Panc1 (cell line): ENCODE measurements around the gene TLE4. TPM values are rescaled to one million over a fixed set of nuclear protein-coding genes. Genes with fewer than 3 reads are reported as not detected.

Source experiments
- ATAC-seq: fragments of 200-7000 bp; cut with Tn5 transposase; 2 replicates; pipeline ENCODE4 v1.9.1; 2020; ENCODE audit warnings: mild to moderate bottlenecking, moderate library complexity
- BruUV-seq: library from RNA; stranded (reverse); fragments of 400-500 nt; replicated peaks from 2 replicates; lab custom pipeline; 2021; lab: Mats Ljungman, UMichigan
- CTCF ChIA-PET: fragments of 300-600 bp; sonication (Branson Sonifier 250); formaldehyde crosslinking; loops from one replicate; lab custom pipeline; 2022; ENCODE audit warnings: antibody characterized with exemption; lab: Charles Lee
- POLR2A ChIA-PET: fragments of 300-600 bp; sonication (Branson Sonifier 250); formaldehyde crosslinking; loops from one replicate; lab custom pipeline; 2022; ENCODE audit warnings: antibody characterized with exemption; lab: Charles Lee
- DNase-seq: peaks from one replicate; pipeline ENCODE4 v3.0.0-alpha.2; 2010; ENCODE audit warnings: low read depth, low spot score
- H3K27ac ChIP-seq: 2 replicates; pipeline ENCODE4 v1.5.1; 2011; ENCODE audit warnings: mild to moderate bottlenecking, low read length, inconsistent platforms
- H3K27me3 ChIP-seq: fragments of 200-500 bp; sonication (Bioruptor generic); 2 replicates; pipeline ENCODE4 v1.6.0; 2014; ENCODE audit warnings: low read length, inconsistent platforms; ENCODE audit not compliant: control insufficient read depth, insufficient read depth
- H3K36me3 ChIP-seq: fragments of 200-500 bp; sonication (Bioruptor generic); 2 replicates; pipeline ENCODE4 v1.5.1; 2014; ENCODE audit warnings: inconsistent platforms, mild to moderate bottlenecking, low read length, moderate library complexity; ENCODE audit not compliant: control insufficient read depth, insufficient read depth
- H3K4me1 ChIP-seq: 2 replicates; pipeline ENCODE4 v1.5.1; 2011; ENCODE audit warnings: inconsistent platforms, mild to moderate bottlenecking, low read length, moderate library complexity; ENCODE audit not compliant: control insufficient read depth, insufficient read depth
- H3K4me3 ChIP-seq, 2 experiments: 2 replicates each; pipeline ENCODE4 v1.5.1; 2011 to 2012; ENCODE audit warnings: low read depth in 2 of 2, low read length in 2 of 2, mild to moderate bottlenecking in 2 of 2, inconsistent platforms in 1 of 2, moderate library complexity in 1 of 2
- H3K9me3 ChIP-seq: fragments of 200-500 bp; sonication (Bioruptor generic); 2 replicates; pipeline ENCODE4 v1.5.1; 2014; ENCODE audit warnings: low read depth, mild to moderate bottlenecking, inconsistent platforms, low read length, moderate library complexity; ENCODE audit not compliant: control insufficient read depth, insufficient read depth
- CTCF ChIP-seq: fragments of 450-650 bp; IDR thresholded peaks from 2 replicates; pipeline ENCODE4 v1.5.1; 2017; ENCODE audit warnings: mild to moderate bottlenecking
- POLR2AphosphoS5 ChIP-seq: IDR thresholded peaks from 2 replicates; pipeline ENCODE4 v1.6.1; 2012; ENCODE audit warnings: mild to moderate bottlenecking, low read depth, low read length, moderate library complexity
- REST ChIP-seq, 2 experiments: IDR thresholded peaks; 2 replicates each; pipeline ENCODE4 v1.6.1; 2011 to 2012; ENCODE audit warnings: low read depth in 2 of 2, control low read depth in 1 of 2, low read length in 1 of 2, mild to moderate bottlenecking in 1 of 2, moderate library complexity in 1 of 2; ENCODE audit not compliant: insufficient read depth in 1 of 2
- SIN3A ChIP-seq: IDR thresholded peaks from 2 replicates; pipeline ENCODE4 v1.6.1; 2012; ENCODE audit warnings: low read depth, mild to moderate bottlenecking, low read length, moderate library complexity, borderline replicate concordance; ENCODE audit not compliant: insufficient read depth
- TCF7L2 ChIP-seq: IDR thresholded peaks from 2 replicates; pipeline ENCODE4 v1.6.1; 2011; ENCODE audit warnings: mild to moderate bottlenecking, low read depth, low read length, inconsistent platforms
- in situ Hi-C: cut with HindIII; loops from 2 replicates; pipeline ENCODE4 v1.10.0; 2016; ENCODE audit warnings: low sequenced_read_pairs, low pct_unique_long_range_greater_than_20kb
- intact Hi-C: fragments of 100-400 bp; cut with micrococcal nuclease; formaldehyde crosslinking; loops from one replicate; pipeline ENCODE4 v1.10.0; 2022; ENCODE audit not compliant: unreplicated experiment
- total RNA-seq: library from RNA; stranded (reverse); gene quantifications from one replicate; pipeline ENCODE4 v1.2.1, GENCODE V29; 2021; ENCODE audit not compliant: unreplicated experiment

TLE4 gene
- total RNA-seq, 1 experiment from 2014 or later, result 8.7 TPM

- ATAC-seq, result no peak
- Histone ChIP-seq H3K36me3 (no peaks in the 10 kb centered on the region), H3K27ac (no peak overlapping the region), H3K27me3 (no peaks in the 10 kb centered on the region), H3K4me3 (no peak overlapping the region), H3K4me1 (no peaks in the 10 kb centered on the region), H3K9me3 (no peaks in the 10 kb centered on the region)
- TF ChIP-seq POLR2AphosphoS5, result no peak
- TF ChIP-seq REST (IDR thresholded peaks at IDR 0.05; ENCODE audit: insufficient read depth in 1 of 2, low read depth in 2 of 2, low read length in 1 of 2), result no peak
- no peak for TF ChIP-seq TCF7L2
- TF ChIP-seq CTCF, result no peak
- no peak for TF ChIP-seq SIN3A
- ChIA-PET POLR2A (no interaction called here), CTCF (no interaction called here)
- no TSS peak for BruUV-seq
- in situ Hi-C loops, result no loop called here
- intact Hi-C loops, result no loop called here
- DNase-seq, result no peak
Measured at GRCh38 chr9:79735023-79735779, 163.4 kb downstream of the TLE4 start.

GRCh38 chr9:79736051-79736450 is 164.3 kb downstream of the TLE4 start:
- no peaks in the 10 kb centered on the region for H3K36me3 ChIP-seq
- POLR2A ChIA-PET, result no interaction called here
- ATAC-seq, result no peak
- H3K27ac ChIP-seq, result no peak overlapping the region
- CTCF ChIA-PET, result no interaction called here
- no peaks in the 10 kb centered on the region for H3K27me3 ChIP-seq
- H3K4me3 ChIP-seq, result no peak overlapping the region
- H3K9me3 ChIP-seq, result no peaks in the 10 kb centered on the region
- DNase-seq, result no peak
- H3K4me1 ChIP-seq, result no peaks in the 10 kb centered on the region
- no TSS peak for BruUV-seq
- TF ChIP-seq REST (IDR thresholded peaks at IDR 0.05; ENCODE audit: insufficient read depth in 1 of 2, low read depth in 2 of 2, low read length in 1 of 2), result no peak
- no peak for TF ChIP-seq POLR2AphosphoS5
- intact Hi-C loops, result no loop called here
- in situ Hi-C loops, result no loop called here
